ENCODE data around the gene SPOUT1. TPM values are rescaled to one million over a fixed set of nuclear protein-coding genes. Genes with fewer than 3 reads are reported as not detected.
"Not testable (repeated sequence)": the region's sequence is repeated elsewhere in the genome, so short reads cannot be mapped to it uniquely, and the experiment has no call there.

Gene SPOUT1
- total and polyA plus RNA-seq, 3 experiments from 2014 or later = 77.3 to 143 (median 137) TPM

DNA sequence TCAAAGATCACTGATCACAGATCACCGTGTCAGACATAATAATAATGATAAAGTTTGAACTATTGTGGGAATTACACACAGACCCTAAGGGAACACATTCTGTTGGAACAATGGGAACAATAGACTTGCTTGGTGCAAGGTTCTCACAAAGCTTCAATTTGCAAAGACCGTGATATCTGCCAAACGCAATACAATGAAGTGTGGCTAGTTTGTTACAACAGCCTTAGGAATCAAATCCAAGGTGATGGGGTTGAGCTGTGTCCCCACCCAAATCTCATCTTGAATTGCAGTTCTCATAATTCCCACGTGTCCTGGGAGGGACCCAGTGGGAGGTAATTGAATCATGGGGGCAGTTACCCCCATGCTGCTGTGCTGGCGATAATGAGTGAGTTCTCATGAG, 31.3 kb upstream of the SPOUT1 start:
- H3K4me1 Mint-ChIP-seq = peaks cover 3 to 6% (median 4%) of the 10 kb centered on the region in 3 donors

DNA sequence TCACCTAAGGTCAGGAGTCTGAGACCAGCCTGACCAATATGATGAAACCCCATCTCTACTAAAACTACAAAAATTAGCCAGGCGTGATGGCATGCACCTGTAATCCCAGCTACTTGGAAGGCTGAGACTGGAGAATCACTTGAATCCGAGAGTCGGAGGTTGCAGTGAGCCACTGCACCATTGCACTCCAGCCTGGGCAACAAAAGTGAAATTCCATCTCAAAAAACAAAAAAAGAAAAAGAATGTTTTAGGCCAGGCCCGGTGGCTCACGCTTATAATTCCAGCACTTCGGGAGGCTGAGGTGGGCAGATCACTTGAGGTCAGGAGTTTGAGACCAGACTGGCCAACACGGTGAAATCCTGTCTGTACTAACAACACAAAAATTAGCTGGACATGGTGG, 28.9 kb upstream of the SPOUT1 start:
- H3K4me3 ChIP-seq (ENCODE audit: low read length); H3K4me3 Mint-ChIP-seq; H3K9me3 Mint-ChIP-seq; H3K4me1 Mint-ChIP-seq; H3K27me3 Mint-ChIP-seq; H3K4me1 ChIP-seq (ENCODE audit: insufficient read depth, low read length); DNase-seq; H3K27ac ChIP-seq (ENCODE audit: low read depth, low read length); H3K27me3 ChIP-seq (ENCODE audit: insufficient read depth, low read length, poor library complexity, severe bottlenecking); H3K36me3 Mint-ChIP-seq; POLR2A ChIA-PET; H3K9me3 ChIP-seq (ENCODE audit: low read length); H3K36me3 ChIP-seq (ENCODE audit: insufficient read depth, low read length): not testable (repeated sequence)
- H3K27ac Mint-ChIP-seq = peak overlapping the region in 1 of 8 donors; percentile 33
- CTCF ChIA-PET = interaction anchor here (9.2 kb wide), 1 partner anchor 68 kb away, joined by 155 read pairs; the partner anchor contains the start of gene PHYHD1

More for the DNA sequence above, 31.3 kb upstream of the SPOUT1 start:
- H3K27ac Mint-ChIP-seq = no peak overlapping the region
- H3K9me3 Mint-ChIP-seq = no peaks in the 10 kb centered on the region
- POLR2A ChIA-PET = interaction anchor here (0.8 kb wide), 1 partner anchor 42 kb away, joined by 3 read pairs; the partner anchor contains the start of gene ENDOG
- no peak overlapping the region for H3K4me3 Mint-ChIP-seq
- no peaks in the 10 kb centered on the region for H3K9me3 ChIP-seq (ENCODE audit: low read length)
- H3K36me3 Mint-ChIP-seq = peaks cover 0 to 3% (median 3%) of the 10 kb centered on the region in 3 donors
- no peak for DNase-seq
- H3K36me3 ChIP-seq (ENCODE audit: insufficient read depth, low read length) = no peaks in the 10 kb centered on the region
- CTCF ChIA-PET = interaction anchor here (9.2 kb wide), 1 partner anchor 65 kb away, joined by 155 read pairs; the partner anchor contains the start of gene PHYHD1
- H3K27ac ChIP-seq (ENCODE audit: low read depth, low read length) = no peak overlapping the region
- H3K4me3 ChIP-seq (ENCODE audit: low read length) = no peak overlapping the region
- no peaks in the 10 kb centered on the region for H3K27me3 Mint-ChIP-seq
- H3K27me3 ChIP-seq (ENCODE audit: insufficient read depth, low read length, poor library complexity, severe bottlenecking) = no peaks in the 10 kb centered on the region
- H3K4me1 ChIP-seq (ENCODE audit: insufficient read depth, low read length) = peaks cover 5% of the 10 kb centered on the region

DNA sequence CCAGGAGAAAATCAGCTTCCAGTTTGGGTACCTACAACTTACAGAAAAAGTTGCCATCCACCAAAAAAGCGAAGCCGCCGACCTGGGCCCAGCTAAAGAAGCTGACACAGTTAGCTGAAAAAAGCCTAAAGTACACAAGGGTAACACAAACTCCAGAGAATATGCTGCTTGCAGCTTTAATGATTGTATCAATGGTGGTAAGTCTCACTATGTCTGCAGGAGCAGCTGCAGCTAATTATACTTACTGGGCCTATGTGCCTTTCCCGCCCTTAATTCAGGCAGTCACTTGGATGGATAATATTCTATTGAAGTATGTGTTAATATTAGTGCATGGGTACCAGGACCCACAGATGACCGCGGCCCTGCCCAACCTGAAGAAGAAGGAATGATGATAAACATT, 24.9 kb upstream of the SPOUT1 start:
- H3K27me3 Mint-ChIP-seq; H3K27me3 ChIP-seq (ENCODE audit: insufficient read depth, low read length, poor library complexity, severe bottlenecking); DNase-seq; H3K4me3 ChIP-seq (ENCODE audit: low read length); H3K27ac Mint-ChIP-seq; H3K4me1 ChIP-seq (ENCODE audit: insufficient read depth, low read length); H3K27ac ChIP-seq (ENCODE audit: low read depth, low read length); POLR2A ChIA-PET; H3K4me3 Mint-ChIP-seq; H3K36me3 ChIP-seq (ENCODE audit: insufficient read depth, low read length); H3K9me3 ChIP-seq (ENCODE audit: low read length); H3K4me1 Mint-ChIP-seq: not testable (repeated sequence)
- H3K36me3 Mint-ChIP-seq = peaks cover 13 to 18% (median 17%) of the 10 kb centered on the region in 3 donors
- CTCF ChIA-PET = interaction anchor here (1.1 kb wide), 1 partner anchor 9 kb away, joined by 3 read pairs; no protein-coding TSS in a partner anchor
- peaks cover 12 to 18% (median 15%) of the 10 kb centered on the region in 5 donors for H3K9me3 Mint-ChIP-seq

DNA sequence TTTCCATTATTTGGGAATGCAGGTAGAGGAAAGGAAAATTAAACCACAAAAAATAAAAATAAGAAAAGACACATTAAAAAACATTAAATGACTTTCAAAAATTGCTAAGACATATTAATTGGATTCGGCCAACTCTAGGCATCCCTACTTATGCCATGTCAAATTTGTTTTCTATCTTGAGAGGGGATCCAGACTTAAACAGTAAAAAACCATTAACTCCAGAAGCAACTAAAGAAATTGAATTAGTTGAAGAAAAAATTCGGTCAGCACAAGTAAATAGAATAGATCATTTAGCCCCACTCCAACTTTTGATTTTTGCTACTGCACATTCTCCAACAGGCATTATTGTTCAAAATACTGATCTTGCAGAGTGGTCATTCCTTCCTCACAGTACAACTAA, 23.1 kb upstream of the SPOUT1 start:
- H3K27ac ChIP-seq (ENCODE audit: low read depth, low read length); POLR2A ChIA-PET; DNase-seq; H3K27me3 Mint-ChIP-seq; H3K27ac Mint-ChIP-seq; H3K27me3 ChIP-seq (ENCODE audit: insufficient read depth, low read length, poor library complexity, severe bottlenecking); H3K36me3 ChIP-seq (ENCODE audit: insufficient read depth, low read length); H3K4me1 ChIP-seq (ENCODE audit: insufficient read depth, low read length); H3K4me1 Mint-ChIP-seq; H3K9me3 ChIP-seq (ENCODE audit: low read length); H3K4me3 ChIP-seq (ENCODE audit: low read length); H3K4me3 Mint-ChIP-seq: not testable (repeated sequence)
- H3K36me3 Mint-ChIP-seq = peaks cover 15 to 25% (median 17%) of the 10 kb centered on the region in 3 donors
- CTCF ChIA-PET = interaction anchor here (0.7 to 1.0 kb wide), 2 partner anchors 10 to 75 kb away, joined by 3 read pairs; no protein-coding TSS in a partner anchor
- peaks cover 12 to 20% (median 17%) of the 10 kb centered on the region in 5 donors for H3K9me3 Mint-ChIP-seq

DNA sequence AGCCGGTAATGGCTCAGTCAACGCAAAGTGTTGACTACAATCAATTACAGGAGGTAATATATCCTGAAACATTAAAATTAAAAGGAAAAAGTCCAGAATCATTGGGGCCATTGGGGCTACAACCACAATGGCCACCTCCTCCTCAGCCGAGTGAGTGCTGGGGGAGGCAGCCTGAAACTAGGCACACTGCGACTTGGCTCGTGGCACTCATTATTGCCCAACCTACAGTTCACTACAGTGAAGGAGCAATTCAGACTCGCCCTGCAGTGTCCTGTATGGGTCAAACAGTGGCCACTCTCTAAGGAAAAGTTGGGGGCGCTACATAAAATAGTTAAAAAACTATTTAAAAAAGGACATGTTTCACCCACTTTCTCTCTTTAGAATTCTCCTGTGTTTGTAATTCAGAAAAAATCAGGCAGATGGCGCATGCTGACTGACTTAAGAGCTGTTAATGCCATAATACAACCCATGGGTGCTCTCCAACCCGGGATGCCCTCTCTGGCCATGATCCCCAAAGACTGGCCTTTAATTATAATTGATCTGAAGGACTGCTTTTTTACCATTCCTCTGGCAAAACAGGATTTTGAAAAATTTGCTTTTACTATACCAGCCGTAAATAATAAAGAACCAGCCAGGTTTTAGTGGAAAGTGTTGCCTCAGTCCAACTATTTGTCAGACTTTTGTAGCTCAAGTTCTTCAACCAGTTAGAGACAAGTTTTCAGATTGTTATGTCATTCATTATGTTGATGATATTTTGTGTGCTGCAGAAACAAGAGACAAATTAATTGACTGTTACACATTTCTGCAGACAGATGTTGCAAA, 22.4 kb upstream of the SPOUT1 start:
- H3K4me3 ChIP-seq (ENCODE audit: low read length); H3K9me3 ChIP-seq (ENCODE audit: low read length); POLR2A ChIA-PET; H3K4me3 Mint-ChIP-seq; H3K4me1 Mint-ChIP-seq; H3K27me3 ChIP-seq (ENCODE audit: insufficient read depth, low read length, poor library complexity, severe bottlenecking); H3K27ac ChIP-seq (ENCODE audit: low read depth, low read length); DNase-seq; H3K27ac Mint-ChIP-seq; H3K4me1 ChIP-seq (ENCODE audit: insufficient read depth, low read length); H3K36me3 ChIP-seq (ENCODE audit: insufficient read depth, low read length); H3K27me3 Mint-ChIP-seq: not testable (repeated sequence)
- CTCF ChIA-PET = interaction anchor here (0.7 to 1.4 kb wide), 3 partner anchors 10 to 75 kb away, joined by 3 read pairs; partner anchors contain the start of gene ENDOG
- Mint-ChIP-seq H3K9me3 (peaks cover 12 to 22% (median 17%) of the 10 kb centered on the region in 5 donors), H3K36me3 (peaks cover 15 to 27% (median 17%) of the 10 kb centered on the region in 3 donors)

DNA sequence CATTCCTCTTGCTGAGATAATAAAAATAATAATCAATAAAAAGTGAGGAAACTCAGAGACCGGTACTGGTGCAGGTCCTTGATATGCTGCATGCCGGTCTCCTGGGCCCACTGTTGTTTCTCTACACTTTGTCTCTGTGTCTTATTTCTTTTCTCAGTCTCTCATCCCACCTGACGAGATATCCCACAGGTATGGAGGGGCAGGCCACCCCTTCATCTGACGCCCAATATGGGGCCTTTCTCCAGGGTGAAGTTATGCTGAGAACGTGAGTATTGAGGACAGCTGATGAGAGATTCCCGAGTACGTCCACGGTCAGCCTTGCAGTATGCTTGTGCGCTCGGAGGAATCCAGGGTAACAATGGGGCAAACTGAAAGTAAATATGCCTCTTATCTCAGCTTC, 21.4 kb upstream of the SPOUT1 start:
- H3K4me1 ChIP-seq (ENCODE audit: insufficient read depth, low read length); H3K27ac ChIP-seq (ENCODE audit: low read depth, low read length); H3K4me1 Mint-ChIP-seq; H3K36me3 ChIP-seq (ENCODE audit: insufficient read depth, low read length); H3K27me3 Mint-ChIP-seq; H3K9me3 ChIP-seq (ENCODE audit: low read length); H3K4me3 Mint-ChIP-seq; POLR2A ChIA-PET; H3K4me3 ChIP-seq (ENCODE audit: low read length); H3K27ac Mint-ChIP-seq; H3K27me3 ChIP-seq (ENCODE audit: insufficient read depth, low read length, poor library complexity, severe bottlenecking); DNase-seq: not testable (repeated sequence)
- CTCF ChIA-PET = interaction anchor here (0.8 to 1.4 kb wide), 2 partner anchors 33 to 108 kb away, joined by 3 read pairs; partner anchors contain the start of gene ENDOG
- Mint-ChIP-seq H3K36me3 (peaks cover 15 to 27% (median 17%) of the 10 kb centered on the region in 3 donors), H3K9me3 (peaks cover 12 to 22% (median 17%) of the 10 kb centered on the region in 5 donors)

DNA sequence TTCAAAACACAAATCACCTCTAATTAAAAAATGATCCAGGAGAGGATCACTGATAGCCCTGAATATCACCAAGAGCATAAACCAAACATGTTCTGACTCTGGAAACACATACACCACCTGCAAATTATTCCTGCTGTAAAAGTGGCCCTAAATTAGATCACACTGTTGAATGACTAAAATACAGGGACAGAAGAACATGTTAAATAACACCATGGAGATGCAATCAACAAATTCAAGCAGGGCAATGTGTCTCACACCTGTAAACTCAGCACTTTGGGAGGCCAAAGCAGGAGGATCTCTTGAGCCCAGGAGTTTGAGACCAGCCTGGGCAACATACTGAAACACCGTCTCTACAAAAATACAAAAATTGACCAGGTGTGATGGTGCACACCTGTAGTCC, 18.2 kb upstream of the SPOUT1 start:
- no peaks in the 10 kb centered on the region for H3K27me3 Mint-ChIP-seq
- ChIA-PET POLR2A (no interaction called here), CTCF (no interaction called here)
- H3K36me3 Mint-ChIP-seq = peaks cover 15 to 27% (median 26%) of the 10 kb centered on the region in 3 donors
- Histone ChIP-seq H3K27me3 (ENCODE audit: insufficient read depth, low read length, poor library complexity, severe bottlenecking) (no peaks in the 10 kb centered on the region), H3K27ac (ENCODE audit: low read depth, low read length) (no peak overlapping the region), H3K4me1 (ENCODE audit: insufficient read depth, low read length) (no peaks in the 10 kb centered on the region), H3K9me3 (ENCODE audit: low read length) (no peaks in the 10 kb centered on the region), H3K36me3 (ENCODE audit: insufficient read depth, low read length) (no peaks in the 10 kb centered on the region), H3K4me3 (ENCODE audit: low read length) (no peak overlapping the region)
- no peaks in the 10 kb centered on the region for H3K4me1 Mint-ChIP-seq
- no peak overlapping the region for H3K27ac Mint-ChIP-seq
- no peak overlapping the region for H3K4me3 Mint-ChIP-seq
- peaks cover 12 to 22% (median 17%) of the 10 kb centered on the region in 5 donors for H3K9me3 Mint-ChIP-seq
- DNase-seq = no peak

DNA sequence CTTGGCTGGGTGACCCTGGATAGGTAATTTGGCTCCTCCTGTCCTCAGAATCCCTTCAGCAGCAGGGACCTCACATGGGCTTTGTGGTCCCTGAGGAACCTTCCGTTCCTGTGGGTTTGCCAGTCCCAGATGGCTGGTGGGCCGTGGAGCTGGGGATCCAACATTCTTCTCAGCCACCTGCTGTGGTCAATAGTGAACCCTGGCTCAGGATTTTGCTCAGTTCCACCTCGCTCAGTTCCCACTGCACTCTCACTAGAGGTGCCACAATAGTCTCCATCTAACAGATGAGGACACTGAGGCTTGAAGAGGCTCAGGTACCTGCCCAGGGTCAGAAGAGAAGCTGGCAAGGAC, 17.1 kb upstream of the SPOUT1 start:
- no peaks in the 10 kb centered on the region for H3K27me3 ChIP-seq (ENCODE audit: insufficient read depth, low read length, poor library complexity, severe bottlenecking)
- Mint-ChIP-seq H3K9me3 (peaks cover 12 to 22% (median 15%) of the 10 kb centered on the region in 5 donors), H3K27ac (no peak overlapping the region), H3K36me3 (peaks cover 17 to 31% (median 27%) of the 10 kb centered on the region in 3 donors), H3K4me3 (no peak overlapping the region), H3K27me3 (no peaks in the 10 kb centered on the region), H3K4me1 (no peaks in the 10 kb centered on the region)
- CTCF ChIA-PET = interaction anchor here (1.4 to 1.8 kb wide), 2 partner anchors 28 to 81 kb away, joined by 4 to 5 read pairs; partner anchors contain the start of gene ENDOG
- H3K4me1 ChIP-seq (ENCODE audit: insufficient read depth, low read length) = no peaks in the 10 kb centered on the region
- POLR2A ChIA-PET = no interaction called here
- no peaks in the 10 kb centered on the region for H3K9me3 ChIP-seq (ENCODE audit: low read length)
- H3K36me3 ChIP-seq (ENCODE audit: insufficient read depth, low read length) = no peaks in the 10 kb centered on the region
- no peak for DNase-seq
- H3K27ac ChIP-seq (ENCODE audit: low read depth, low read length) = no peak overlapping the region
- H3K4me3 ChIP-seq (ENCODE audit: low read length) = no peak overlapping the region
